PC-3 (cell line): ENCODE measurements around the gene PSRC1. TPM values are rescaled to one million over a fixed set of nuclear protein-coding genes. Genes with fewer than 3 reads are reported as not detected.

Source experiments
- ATAC-seq: fragments of 200-7000 bp; cut with Tn5 transposase; 2 replicates; pipeline ENCODE4 v1.9.1; 2020; ENCODE audit warnings: mild to moderate bottlenecking, moderate library complexity
- BruUV-seq: library from RNA; stranded (reverse); fragments of 400-500 nt; replicated peaks from 2 replicates; lab custom pipeline; 2021; lab: Mats Ljungman, UMichigan
- CTCF ChIA-PET: fragments of 300-600 bp; sonication (Branson Sonifier 250); formaldehyde crosslinking; loops from one replicate; lab custom pipeline; 2022; ENCODE audit warnings: antibody characterized with exemption; lab: Charles Lee
- POLR2A ChIA-PET: fragments of 300-600 bp; sonication (Branson Sonifier 250); formaldehyde crosslinking; loops from one replicate; lab custom pipeline; 2022; ENCODE audit warnings: antibody characterized with exemption; ENCODE audit not compliant: unreplicated experiment; lab: Charles Lee
- DNase-seq: peaks from one replicate; pipeline ENCODE4 v3.0.0-alpha.2; 2015
- H2AFZ ChIP-seq: fragments of 300-600 bp; sonication (generic); 2 replicates; pipeline ENCODE4 v1.6.0; 2016; ENCODE audit warnings: antibody characterized with exemption, low read length
- H3F3A ChIP-seq: fragments of 300-600 bp; sonication (generic); one replicate; pipeline ENCODE4 v1.6.0; 2017; ENCODE audit warnings: antibody characterized with exemption, low read length, control low read depth, mild to moderate bottlenecking; ENCODE audit not compliant: unreplicated experiment
- H3K27ac ChIP-seq: fragments of 300-600 bp; sonication (generic); 2 replicates; pipeline ENCODE4 v1.5.1; 2016; ENCODE audit warnings: mild to moderate bottlenecking, low read length
- H3K27me3 ChIP-seq: fragments of 300-600 bp; sonication (generic); 2 replicates; pipeline ENCODE4 v1.6.1; 2016; ENCODE audit warnings: low read length, mixed read lengths
- H3K36me3 ChIP-seq: fragments of 300-600 bp; sonication (generic); 2 replicates; pipeline ENCODE4 v1.6.1; 2016; ENCODE audit warnings: low read depth, mixed run types, low read length, mixed read lengths
- H3K4me1 ChIP-seq: fragments of 300-600 bp; sonication (generic); 2 replicates; pipeline ENCODE4 v1.5.1; 2016; ENCODE audit warnings: low read length; ENCODE audit not compliant: insufficient read depth
- H3K4me2 ChIP-seq: fragments of 300-600 bp; sonication (generic); 2 replicates; pipeline ENCODE4 v1.6.0; 2016; ENCODE audit warnings: low read length
- H3K4me3 ChIP-seq: fragments of 300-600 bp; sonication (generic); 2 replicates; pipeline ENCODE4 v1.5.1; 2016; ENCODE audit warnings: mild to moderate bottlenecking, low read length, mixed read lengths
- H3K79me2 ChIP-seq: fragments of 300-600 bp; sonication (generic); 2 replicates; pipeline ENCODE4 v1.6.1; 2017; ENCODE audit warnings: low read length, mixed read lengths
- H3K9ac ChIP-seq: fragments of 300-600 bp; sonication (generic); 2 replicates; pipeline ENCODE4 v1.6.0; 2016; ENCODE audit warnings: mild to moderate bottlenecking, low read length
- H3K9me2 ChIP-seq: fragments of 300-600 bp; sonication (generic); replicated peaks from 2 replicates; pipeline ENCODE4 v1.6.1; 2016; ENCODE audit warnings: mixed run types, low read length, mixed read lengths
- H3K9me3 ChIP-seq: fragments of 300-600 bp; sonication (generic); 2 replicates; pipeline ENCODE4 v1.6.1; 2016; ENCODE audit warnings: low read length, mixed read lengths
- H4K20me1 ChIP-seq: fragments of 300-600 bp; sonication (generic); 2 replicates; pipeline ENCODE4 v1.6.1; 2016; ENCODE audit warnings: low read length, mixed read lengths
- EZH2 ChIP-seq: fragments of 300-600 bp; sonication (generic); IDR thresholded peaks from one replicate; pipeline ENCODE4 v1.6.1; 2017; ENCODE audit warnings: antibody characterized with exemption, mild to moderate bottlenecking, low read length; ENCODE audit not compliant: unreplicated experiment
- EZH2phosphoT487 ChIP-seq: fragments of 300-600 bp; sonication (generic); IDR thresholded peaks from 2 replicates; pipeline ENCODE4 v1.6.1; 2018; ENCODE audit warnings: mild to moderate bottlenecking, antibody characterized with exemption, low read length, borderline replicate concordance
- intact Hi-C: fragments of 100-400 bp; cut with micrococcal nuclease; formaldehyde crosslinking; loops from 2 replicates; pipeline ENCODE4 v1.9.0; 2023
- total RNA-seq: library from RNA; depleted of rRNA; stranded (reverse); fragments of >200 nt; gene quantifications from 2 replicates; pipeline ENCODE4 v1.2.3, GENCODE V29; 2014
- TF ChIP-seq, protein P1 (sequence below): fragments of 300-600 bp; sonication (generic); conservative IDR thresholded peaks from 2 replicates; pipeline ENCODE4 v1.5.1; 2017; ENCODE audit warnings: antibody characterized with exemption, low read depth, mild to moderate bottlenecking, low read length

The PSRC1 gene
- total RNA-seq, 1 experiment from 2014 or later = 33.8 TPM

DNA sequence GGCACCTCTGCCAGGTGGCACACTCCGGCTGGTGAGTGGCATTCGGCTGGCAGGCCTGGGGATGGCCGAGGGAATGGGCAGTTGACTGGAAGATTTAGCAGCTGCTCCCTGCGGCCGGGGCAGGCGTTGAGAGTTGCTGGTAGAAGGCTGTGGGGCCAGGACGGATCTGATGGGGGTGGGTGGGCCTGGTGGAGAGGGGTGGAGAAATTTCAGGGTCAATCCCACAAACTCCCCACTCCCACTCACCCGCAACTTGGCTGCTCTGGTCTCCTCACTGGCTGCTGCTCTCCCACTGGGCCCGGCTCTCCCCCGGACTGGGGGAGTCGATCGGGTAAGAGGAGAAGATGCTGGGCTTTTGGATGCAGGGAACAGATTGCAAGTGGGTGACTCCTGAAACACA lies 2.1 kb downstream of the PSRC1 start:
- CTCF ChIA-PET = no interaction called here
- POLR2A ChIA-PET = no interaction called here
- Histone ChIP-seq H4K20me1 (no peaks in the 10 kb centered on the region), H3K4me3 (no peak overlapping the region), H3K36me3 (peaks cover 11% of the 10 kb centered on the region), H3K9me2 (no peaks in the 10 kb centered on the region), H3K9ac (no peak overlapping the region), H3K9me3 (no peaks in the 10 kb centered on the region), H3K27me3 (no peaks in the 10 kb centered on the region), H3K27ac (no peak overlapping the region), H3K4me1 (peaks cover 46% of the 10 kb centered on the region), H3K79me2 (peaks cover 35% of the 10 kb centered on the region), H3K4me2 (peak overlapping the region; percentile 89; the same call in 1 of the 2 replicates), H3F3A (peaks cover 1% of the 10 kb centered on the region), H2AFZ (no peak overlapping the region)
- DNase-seq (no peak), ATAC-seq (no peak)
- TF ChIP-seq, protein P1, sequence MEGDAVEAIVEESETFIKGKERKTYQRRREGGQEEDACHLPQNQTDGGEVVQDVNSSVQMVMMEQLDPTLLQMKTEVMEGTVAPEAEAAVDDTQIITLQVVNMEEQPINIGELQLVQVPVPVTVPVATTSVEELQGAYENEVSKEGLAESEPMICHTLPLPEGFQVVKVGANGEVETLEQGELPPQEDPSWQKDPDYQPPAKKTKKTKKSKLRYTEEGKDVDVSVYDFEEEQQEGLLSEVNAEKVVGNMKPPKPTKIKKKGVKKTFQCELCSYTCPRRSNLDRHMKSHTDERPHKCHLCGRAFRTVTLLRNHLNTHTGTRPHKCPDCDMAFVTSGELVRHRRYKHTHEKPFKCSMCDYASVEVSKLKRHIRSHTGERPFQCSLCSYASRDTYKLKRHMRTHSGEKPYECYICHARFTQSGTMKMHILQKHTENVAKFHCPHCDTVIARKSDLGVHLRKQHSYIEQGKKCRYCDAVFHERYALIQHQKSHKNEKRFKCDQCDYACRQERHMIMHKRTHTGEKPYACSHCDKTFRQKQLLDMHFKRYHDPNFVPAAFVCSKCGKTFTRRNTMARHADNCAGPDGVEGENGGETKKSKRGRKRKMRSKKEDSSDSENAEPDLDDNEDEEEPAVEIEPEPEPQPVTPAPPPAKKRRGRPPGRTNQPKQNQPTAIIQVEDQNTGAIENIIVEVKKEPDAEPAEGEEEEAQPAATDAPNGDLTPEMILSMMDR = no peak
- TF ChIP-seq EZH2phosphoT487 (no peak), EZH2 (no peak)
- BruUV-seq = no TSS peak
- intact Hi-C loops = no loop called here

DNA sequence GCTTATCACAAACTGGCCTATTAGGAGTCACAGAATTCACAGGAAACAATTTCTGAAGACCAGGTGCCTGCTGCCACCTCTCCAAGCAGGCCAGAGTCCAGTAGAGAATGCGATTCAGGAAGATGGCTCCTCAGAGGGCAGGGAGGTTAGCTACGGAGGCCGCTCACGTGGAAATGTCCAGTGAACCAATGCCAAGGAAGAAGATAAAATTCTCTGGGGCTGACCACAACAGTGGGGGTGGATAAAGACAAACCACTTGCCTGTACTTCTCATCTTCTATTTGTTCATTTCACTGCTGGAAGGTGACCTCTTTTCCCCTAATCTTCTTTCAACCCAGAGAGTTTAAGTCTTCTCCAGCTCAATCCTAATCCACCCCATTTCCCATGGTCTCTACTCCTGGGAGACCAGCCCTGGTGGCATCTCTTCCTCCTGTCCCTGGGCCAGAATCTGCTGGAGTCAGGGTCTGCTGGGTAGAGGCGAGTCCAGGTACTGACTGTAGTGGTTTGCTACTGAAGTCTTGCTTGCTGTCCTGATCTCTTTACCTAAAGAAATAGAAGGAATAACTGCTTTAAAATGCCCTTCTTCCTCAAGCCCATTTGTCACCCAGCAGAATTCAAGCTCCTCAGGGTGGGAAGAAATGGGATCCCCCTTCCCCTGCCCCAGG lies 3.2 kb downstream of the PSRC1 start:
- intact Hi-C loops = no loop called here
- Histone ChIP-seq H2AFZ (no peak overlapping the region), H3K9me3 (no peaks in the 10 kb centered on the region), H3K9me2 (no peaks in the 10 kb centered on the region), H3K9ac (no peak overlapping the region), H3K4me2 (no peak overlapping the region), H3K27me3 (no peaks in the 10 kb centered on the region), H3K27ac (no peak overlapping the region), H3K79me2 (peaks cover 35% of the 10 kb centered on the region), H3F3A (peaks cover 10% of the 10 kb centered on the region), H3K36me3 (peaks cover 11% of the 10 kb centered on the region), H3K4me3 (no peak overlapping the region), H4K20me1 (no peaks in the 10 kb centered on the region), H3K4me1 (peaks cover 56% of the 10 kb centered on the region)
- ATAC-seq = no peak
- TF ChIP-seq EZH2phosphoT487 = no peak
- TF ChIP-seq, protein P1 = no peak
- TF ChIP-seq EZH2 = no peak
- ChIA-PET CTCF (no interaction called here), POLR2A (no interaction called here)
- no TSS peak for BruUV-seq
- DNase-seq = no peak
